Natural killer cell treated with Interleukin-12 subunit alpha and Interleukin-12 subunit beta and Interleukin-15 and Interleukin-18, amount 100 ng/mL, for 72 hours (primary cell): Measurements from ENCODE around the gene ARL9. TPM values are rescaled to one million over a fixed set of nuclear protein-coding genes. Genes with fewer than 3 reads are reported as not detected.
A peak's percentile ranks its signal among the peaks of the same experiment; 100 is the strongest.
"Not testable (repeated sequence)": the region's sequence is repeated elsewhere in the genome, so short reads cannot be mapped to it uniquely, and the experiment has no call there.

ENCODE experiments used
- ATAC-seq, 2 donors: fragments of 150-1000 bp; cut with Tn5 transposase in 1 of 2; sonication (Bioruptor Pico), chemical (Tn5 transposase) in 1 of 2; 2 replicates each; pipeline ENCODE4 v1.10.0; 2021
- DNase-seq: peaks from one replicate; pipeline ENCODE4 v3.0.0; 2022; ENCODE audit warnings: low spot score
- H3K27ac Mint-ChIP-seq, 2 donors: 1 replicate in 1 of 2; 2 replicates in 1 of 2; pipeline ENCODE4 v1.8.0; 2022; ENCODE audit warnings: mixed read lengths in 2 of 2, mild to moderate bottlenecking in 1 of 2, moderate library complexity in 1 of 2
- H3K27me3 Mint-ChIP-seq, 2 donors: 1 replicate in 1 of 2; 2 replicates in 1 of 2; pipeline ENCODE4 v1.8.0; 2022; ENCODE audit warnings: mixed read lengths in 2 of 2
- H3K36me3 Mint-ChIP-seq: one replicate; pipeline ENCODE4 v1.8.0; 2022; ENCODE audit warnings: mixed read lengths
- H3K4me1 Mint-ChIP-seq, 2 donors: 1 replicate in 1 of 2; 2 replicates in 1 of 2; pipeline ENCODE4 v1.8.0; 2022; ENCODE audit warnings: low read depth in 2 of 2, mixed read lengths in 2 of 2, mild to moderate bottlenecking in 1 of 2
- H3K4me3 Mint-ChIP-seq: one replicate; pipeline ENCODE4 v1.8.0; 2022; ENCODE audit warnings: mixed read lengths
- H3K9me3 Mint-ChIP-seq: 2 replicates; pipeline ENCODE4 v1.8.0; 2022; ENCODE audit warnings: mixed read lengths
- total RNA-seq, 2 donors: library from RNA; stranded (reverse); gene quantifications; one replicate each; pipeline ENCODE4 v1.2.3, GENCODE V29; 2022

The ARL9 gene, protein sequence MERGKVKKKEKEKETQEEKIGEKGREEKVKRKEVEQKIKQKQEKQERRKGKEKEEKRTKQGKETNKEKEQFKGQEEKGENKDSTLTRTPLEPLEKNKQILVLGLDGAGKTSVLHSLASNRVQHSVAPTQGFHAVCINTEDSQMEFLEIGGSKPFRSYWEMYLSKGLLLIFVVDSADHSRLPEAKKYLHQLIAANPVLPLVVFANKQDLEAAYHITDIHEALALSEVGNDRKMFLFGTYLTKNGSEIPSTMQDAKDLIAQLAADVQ
- total RNA-seq = not detected

DNA sequence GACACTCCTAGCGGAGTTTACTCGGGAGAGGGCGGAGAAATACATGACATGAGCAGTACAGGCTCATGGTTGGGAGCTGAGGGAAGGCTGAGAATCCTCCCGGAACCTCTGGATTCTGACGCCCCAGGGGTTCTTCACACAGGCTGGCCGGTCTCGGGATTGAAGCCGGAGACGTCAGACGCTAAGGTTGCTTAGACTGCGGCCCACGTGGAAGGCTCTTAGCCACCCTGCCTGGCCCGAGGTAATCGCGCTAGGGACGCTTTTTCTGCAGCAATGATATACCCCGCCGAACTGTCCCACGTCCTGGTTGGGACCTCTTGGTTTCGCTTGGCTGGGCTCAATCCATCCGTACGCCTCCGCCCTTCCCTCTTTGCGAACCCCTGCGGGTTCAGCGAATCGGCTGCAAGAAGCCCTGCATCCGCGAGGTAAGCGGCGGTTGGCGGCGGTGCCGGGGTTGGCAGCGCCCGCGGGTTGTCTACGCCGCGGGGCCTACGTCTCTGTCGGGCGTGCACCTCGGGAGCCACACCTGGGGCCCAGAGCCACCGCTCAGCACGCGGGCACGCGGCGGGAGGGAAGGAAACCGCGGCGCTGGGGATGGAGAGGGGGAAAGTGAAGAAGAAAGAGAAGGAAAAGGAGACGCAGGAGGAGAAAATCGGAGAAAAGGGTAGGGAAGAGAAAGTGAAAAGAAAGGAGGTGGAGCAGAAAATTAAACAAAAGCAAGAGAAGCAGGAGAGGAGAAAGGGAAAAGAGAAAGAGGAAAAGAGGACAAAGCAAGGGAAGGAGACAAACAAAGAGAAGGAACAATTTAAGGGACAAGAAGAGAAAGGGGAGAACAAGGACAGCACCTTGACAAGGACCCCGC lies at the start of gene ARL9:
TSS of gene ARL9 (plus strand) at position 523 of the 862 bp plus-strand sequence. CDS start at position 595, 72 bp downstream.
- peak; percentile 67 for DNase-seq
- Mint-ChIP-seq H3K27me3 (peaks cover 7 to 11% of the 10 kb centered on the region in 2 donors), H3K4me1 (peaks cover 12 to 14% of the 10 kb centered on the region in 2 donors), H3K36me3 (peaks cover 9% of the 10 kb centered on the region), H3K9me3 (no peaks in the 10 kb centered on the region), H3K4me3 (peak within 1 kb of the TSS; percentile 95), H3K27ac (peak within 1 kb of the TSS in 1 of 2 donors; percentile 34)
- peak; percentile 85 to 86 for ATAC-seq

DNA sequence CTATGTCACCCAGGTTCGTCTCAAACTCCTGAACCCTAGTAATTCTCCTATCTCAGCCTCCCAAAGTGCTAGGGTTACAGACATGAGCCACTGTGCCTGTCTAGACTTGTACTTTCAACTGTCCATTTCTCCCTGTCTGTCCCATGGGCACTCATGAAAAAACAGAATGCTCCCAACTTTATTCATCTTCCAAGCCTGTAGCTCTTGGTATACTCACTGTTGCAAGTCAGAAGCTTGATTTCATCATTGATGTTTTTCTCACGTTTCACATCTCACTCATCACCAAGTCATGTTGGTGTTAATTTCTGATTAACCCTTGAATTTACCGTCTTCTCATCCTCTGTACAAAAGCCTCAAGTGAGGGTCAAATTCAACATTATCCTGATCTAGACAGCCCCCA lies 45.5 kb upstream of the ARL9 start:
- Mint-ChIP-seq H3K9me3 (no peaks in the 10 kb centered on the region), H3K27ac (peak overlapping the region; percentile 10 to 58), H3K4me1 (peaks cover 13 to 16% of the 10 kb centered on the region in 2 donors), H3K36me3 (peaks cover 28% of the 10 kb centered on the region), H3K4me3 (no peak overlapping the region), H3K27me3 (no peaks in the 10 kb centered on the region)
- ATAC-seq (no peak), DNase-seq (no peak)

DNA sequence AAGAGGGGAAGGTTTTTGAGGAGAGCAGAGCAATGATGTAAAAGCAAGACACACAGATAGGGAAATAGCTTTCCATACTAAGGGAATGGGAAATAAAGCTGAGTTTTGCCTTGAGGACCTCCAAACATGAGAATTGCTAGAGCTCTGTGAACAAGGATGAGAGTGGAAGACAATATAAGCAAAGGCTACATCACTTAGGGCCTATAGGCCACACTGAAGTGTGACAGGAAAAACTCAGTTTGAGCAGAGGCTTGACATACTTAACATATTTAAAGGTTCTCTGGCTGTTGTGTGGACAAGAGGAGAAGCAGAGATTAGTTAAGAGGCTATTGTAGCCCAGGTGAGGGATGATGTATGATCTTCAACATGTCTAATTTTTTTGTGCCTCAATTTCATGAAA lies 43.4 kb upstream of the ARL9 start:
- DNase-seq (no peak), ATAC-seq (no peak)
- H3K36me3 Mint-ChIP-seq = peaks cover 18% of the 10 kb centered on the region
- no peak overlapping the region for H3K4me3 Mint-ChIP-seq
- H3K27ac Mint-ChIP-seq = no peak overlapping the region
- H3K4me1 Mint-ChIP-seq = peaks cover 25 to 36% of the 10 kb centered on the region in 2 donors
- H3K27me3 Mint-ChIP-seq = no peaks in the 10 kb centered on the region
- no peaks in the 10 kb centered on the region for H3K9me3 Mint-ChIP-seq

DNA sequence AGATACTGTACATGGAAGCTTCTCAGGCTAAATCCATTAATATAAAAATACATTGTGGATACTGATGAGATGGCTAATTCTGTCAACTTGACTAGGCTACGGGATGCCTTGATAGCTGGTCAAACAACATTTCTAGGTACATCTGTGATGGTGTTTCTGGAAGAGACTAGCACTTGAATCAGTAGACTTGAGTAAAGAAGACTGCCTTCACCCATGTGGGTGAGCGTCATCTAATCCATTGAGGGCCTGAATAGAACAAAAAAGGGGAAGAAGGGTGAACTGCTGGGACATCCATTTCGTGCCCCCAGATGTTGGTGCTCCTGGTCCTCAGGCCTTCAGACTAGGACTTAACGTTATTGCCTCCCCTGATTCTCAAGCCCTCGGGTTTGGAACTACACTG lies 41.9 kb upstream of the ARL9 start:
- Mint-ChIP-seq H3K4me3 (no peak overlapping the region), H3K4me1 (peaks cover 36 to 39% of the 10 kb centered on the region in 2 donors), H3K9me3 (no peaks in the 10 kb centered on the region), H3K36me3 (peaks cover 20% of the 10 kb centered on the region), H3K27ac (no peak overlapping the region), H3K27me3 (no peaks in the 10 kb centered on the region)
- no peak for DNase-seq
- ATAC-seq = no peak

DNA sequence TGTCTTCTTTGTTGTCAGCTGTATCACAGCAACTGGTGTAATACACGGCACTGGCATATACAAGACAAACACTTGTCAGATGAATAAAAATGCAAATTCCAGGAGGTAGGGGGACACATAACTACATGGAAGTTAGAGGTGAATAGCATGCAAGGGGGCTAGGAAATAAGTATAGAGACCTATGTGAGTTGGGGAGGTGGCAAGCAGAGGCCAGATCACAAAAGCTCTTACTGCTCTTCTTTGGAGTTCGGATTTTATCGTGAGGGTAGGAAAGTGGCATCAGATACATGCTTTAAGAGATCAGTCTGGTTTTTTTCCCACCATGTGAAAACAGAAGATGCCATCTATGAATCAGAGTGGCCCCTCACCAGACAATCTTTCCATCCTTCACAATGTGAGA lies 41.0 kb upstream of the ARL9 start:
- peaks cover 41 to 48% of the 10 kb centered on the region in 2 donors for H3K4me1 Mint-ChIP-seq
- peaks cover 23% of the 10 kb centered on the region for H3K36me3 Mint-ChIP-seq
- H3K27ac Mint-ChIP-seq = peak overlapping the region in 1 of 2 donors; percentile 12

DNA sequence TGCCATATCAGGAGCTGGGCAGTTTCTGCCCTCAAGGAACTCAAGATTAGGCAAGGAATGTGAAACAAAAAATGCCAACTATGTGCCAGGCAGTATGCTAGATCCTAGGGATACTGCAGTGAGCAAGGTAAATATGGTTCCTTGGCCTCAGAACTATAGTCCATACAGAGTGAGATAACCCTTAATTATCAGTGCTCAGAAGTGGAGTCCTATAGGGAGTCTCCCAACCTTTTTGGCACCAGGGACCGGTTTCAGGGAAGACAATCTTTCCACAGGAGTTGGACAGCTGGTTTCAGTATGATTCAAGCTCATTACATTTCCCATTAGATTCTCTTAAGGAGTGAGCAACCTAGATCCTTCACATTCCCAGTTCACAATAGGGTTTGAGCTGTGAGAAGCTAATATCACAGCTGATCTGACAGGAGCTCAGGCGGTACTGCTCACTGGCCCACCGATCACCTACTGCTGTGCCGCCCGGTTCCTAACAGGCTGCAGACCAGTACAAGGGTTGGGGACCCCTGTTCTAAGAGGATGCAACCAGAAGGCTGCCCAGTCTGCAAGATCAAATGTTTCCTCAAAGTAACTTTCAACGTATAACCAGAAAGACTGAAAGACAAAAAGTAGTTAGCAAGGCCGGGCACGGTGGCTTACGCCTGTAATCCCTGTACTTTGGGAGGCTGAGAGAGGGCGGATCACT lies 39.8 kb upstream of the ARL9 start:
- DNase-seq = no peak
- H3K27me3 Mint-ChIP-seq = no peaks in the 10 kb centered on the region
- H3K9me3 Mint-ChIP-seq = no peaks in the 10 kb centered on the region
- peak overlapping the region; percentile 96 to 99 for H3K27ac Mint-ChIP-seq
- H3K4me3 Mint-ChIP-seq = peak overlapping the region; percentile 100
- H3K4me1 Mint-ChIP-seq = peaks cover 40 to 48% of the 10 kb centered on the region in 2 donors
- ATAC-seq = no peak
- H3K36me3 Mint-ChIP-seq = peaks cover 20% of the 10 kb centered on the region

More for the DNA sequence above, 41.0 kb upstream of the ARL9 start:
- no peak for DNase-seq
- ATAC-seq = no peak
- no peaks in the 10 kb centered on the region for H3K27me3 Mint-ChIP-seq
- H3K4me3 Mint-ChIP-seq = peak overlapping the region; percentile 13
- H3K9me3 Mint-ChIP-seq = no peaks in the 10 kb centered on the region

DNA sequence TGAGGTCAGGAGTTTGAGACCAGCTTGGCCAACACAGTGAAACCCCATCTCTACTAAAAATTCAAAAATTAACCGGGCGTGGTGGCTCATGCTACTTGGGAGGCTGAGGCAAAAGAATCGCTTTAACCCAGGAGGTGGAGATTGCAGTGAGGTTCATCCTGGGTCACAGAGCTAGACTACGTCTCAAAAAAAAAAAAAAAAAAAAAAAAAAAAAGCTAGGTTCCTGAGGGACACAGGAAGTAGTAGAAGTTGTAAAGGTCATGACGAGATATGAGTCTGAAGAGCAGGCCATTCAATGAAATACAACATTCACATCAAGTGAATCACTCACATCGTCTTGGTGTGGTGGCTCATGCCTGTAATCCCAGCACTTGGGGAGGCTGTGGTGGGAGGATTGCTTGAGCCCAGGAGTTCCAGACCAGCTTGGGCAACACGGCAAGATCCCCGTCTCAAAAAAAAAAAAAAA lies 39.3 kb upstream of the ARL9 start:
- not testable (repeated sequence) for DNase-seq, H3K9me3 Mint-ChIP-seq, H3K27me3 Mint-ChIP-seq
- H3K4me3 Mint-ChIP-seq = peak overlapping the region; percentile 100
- peaks cover 40 to 48% of the 10 kb centered on the region in 2 donors for H3K4me1 Mint-ChIP-seq
- peak; percentile 40 to 56 for ATAC-seq
- peaks cover 20% of the 10 kb centered on the region for H3K36me3 Mint-ChIP-seq
- peak overlapping the region; percentile 96 to 99 for H3K27ac Mint-ChIP-seq

DNA sequence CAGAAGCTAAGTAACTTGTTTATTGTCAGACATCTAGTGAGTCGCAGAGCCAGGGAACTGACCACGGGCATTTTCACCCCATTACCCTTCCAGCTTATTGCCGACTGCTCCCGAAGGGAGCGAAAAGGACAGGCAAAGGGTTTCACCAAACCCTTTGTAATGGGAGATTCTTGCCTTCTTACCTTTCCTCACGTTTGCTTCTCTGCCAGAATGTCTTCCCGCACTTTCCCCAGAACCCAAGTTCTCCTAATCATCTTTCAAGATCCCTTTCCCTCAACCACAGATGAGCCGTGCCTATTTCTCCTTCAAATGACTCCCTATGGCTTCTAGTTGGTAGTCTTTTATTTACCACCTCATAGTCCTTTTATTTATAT lies 38.7 kb upstream of the ARL9 start:
- ATAC-seq (no peak), DNase-seq (no peak)
- Mint-ChIP-seq H3K27ac (peak overlapping the region; percentile 96 to 99), H3K4me3 (peak overlapping the region; percentile 100), H3K27me3 (no peaks in the 10 kb centered on the region), H3K9me3 (no peaks in the 10 kb centered on the region), H3K4me1 (peaks cover 38 to 48% of the 10 kb centered on the region in 2 donors), H3K36me3 (peaks cover 17% of the 10 kb centered on the region)

DNA sequence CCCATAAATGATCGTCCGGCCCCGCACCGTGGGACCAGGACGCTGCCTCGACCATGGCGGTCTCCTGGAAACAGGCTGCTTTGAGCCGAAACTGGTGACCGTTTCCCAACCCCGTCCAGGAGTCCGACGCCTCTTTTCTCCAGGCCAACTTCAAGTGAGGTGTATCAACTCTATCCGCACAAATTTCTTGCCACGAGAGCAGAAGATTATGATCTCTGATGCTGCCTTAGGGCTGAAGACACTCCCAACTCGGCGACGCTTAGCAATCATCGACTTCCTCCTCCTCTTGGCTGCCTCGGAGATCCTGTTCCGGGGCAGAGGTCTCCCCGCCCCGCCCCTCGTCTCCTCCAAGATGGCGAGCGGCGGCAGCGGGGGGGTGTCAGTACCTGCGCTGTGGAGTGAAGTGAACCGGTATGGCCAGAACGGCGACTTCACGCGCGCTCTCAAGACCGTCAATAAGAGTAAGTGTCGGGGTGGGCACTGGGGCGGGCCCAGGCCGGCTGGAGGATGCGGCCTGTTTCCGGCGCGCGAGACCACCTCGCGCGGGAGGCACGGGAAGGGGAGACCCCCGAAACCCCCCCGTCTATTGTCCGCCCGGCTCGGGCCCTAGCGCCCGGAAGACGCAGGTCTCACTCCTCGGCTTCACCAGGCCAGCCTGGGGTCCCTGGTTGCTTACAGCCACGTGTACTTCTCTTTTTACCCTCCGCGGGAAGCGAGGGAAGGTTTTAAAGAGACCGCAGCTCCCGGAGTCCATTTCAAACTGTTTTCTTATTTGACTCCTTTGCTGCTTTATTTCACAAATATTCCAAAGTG lies 38.1 kb upstream of the ARL9 start, which contains the start of gene SRP72:
TSS of gene SRP72 (plus strand) at position 334 of the 813 bp plus-strand sequence. CDS start at position 353, 19 bp downstream.
- peak; percentile 97 to 98 for ATAC-seq
- H3K27ac Mint-ChIP-seq = peak within 1 kb of the TSS; percentile 96 to 99
- peaks cover 13% of the 10 kb centered on the region for H3K36me3 Mint-ChIP-seq
- peak within 1 kb of the TSS; percentile 100 for H3K4me3 Mint-ChIP-seq
- peaks cover 35 to 48% of the 10 kb centered on the region in 2 donors for H3K4me1 Mint-ChIP-seq
- H3K27me3 Mint-ChIP-seq = no peaks in the 10 kb centered on the region
- no peaks in the 10 kb centered on the region for H3K9me3 Mint-ChIP-seq
- DNase-seq = peak; percentile 90

DNA sequence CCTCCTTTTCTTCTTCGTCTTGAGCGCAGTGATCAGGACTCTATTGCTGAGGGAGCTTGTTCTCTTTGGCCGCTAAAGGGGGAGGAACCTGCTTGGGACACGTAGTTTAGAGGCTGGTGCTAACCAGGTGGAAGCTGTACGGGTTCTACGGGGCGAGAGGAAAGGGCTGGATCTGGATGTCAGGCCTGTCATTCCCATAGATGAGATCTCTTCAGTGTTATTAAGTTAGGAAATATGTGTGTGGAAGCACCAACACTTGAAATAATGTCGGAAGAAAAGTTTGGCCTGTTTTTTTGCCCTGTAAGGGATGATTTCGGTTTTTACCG lies 37.5 kb upstream of the ARL9 start:
- H3K36me3 Mint-ChIP-seq = peaks cover 16% of the 10 kb centered on the region
- peak; percentile 65 to 66 for ATAC-seq
- H3K4me3 Mint-ChIP-seq = peak overlapping the region; percentile 100
- H3K9me3 Mint-ChIP-seq = no peaks in the 10 kb centered on the region
- no peaks in the 10 kb centered on the region for H3K27me3 Mint-ChIP-seq
- H3K27ac Mint-ChIP-seq = peak overlapping the region; percentile 96 to 99
- no peak for DNase-seq
- H3K4me1 Mint-ChIP-seq = peaks cover 35 to 48% of the 10 kb centered on the region in 2 donors

DNA sequence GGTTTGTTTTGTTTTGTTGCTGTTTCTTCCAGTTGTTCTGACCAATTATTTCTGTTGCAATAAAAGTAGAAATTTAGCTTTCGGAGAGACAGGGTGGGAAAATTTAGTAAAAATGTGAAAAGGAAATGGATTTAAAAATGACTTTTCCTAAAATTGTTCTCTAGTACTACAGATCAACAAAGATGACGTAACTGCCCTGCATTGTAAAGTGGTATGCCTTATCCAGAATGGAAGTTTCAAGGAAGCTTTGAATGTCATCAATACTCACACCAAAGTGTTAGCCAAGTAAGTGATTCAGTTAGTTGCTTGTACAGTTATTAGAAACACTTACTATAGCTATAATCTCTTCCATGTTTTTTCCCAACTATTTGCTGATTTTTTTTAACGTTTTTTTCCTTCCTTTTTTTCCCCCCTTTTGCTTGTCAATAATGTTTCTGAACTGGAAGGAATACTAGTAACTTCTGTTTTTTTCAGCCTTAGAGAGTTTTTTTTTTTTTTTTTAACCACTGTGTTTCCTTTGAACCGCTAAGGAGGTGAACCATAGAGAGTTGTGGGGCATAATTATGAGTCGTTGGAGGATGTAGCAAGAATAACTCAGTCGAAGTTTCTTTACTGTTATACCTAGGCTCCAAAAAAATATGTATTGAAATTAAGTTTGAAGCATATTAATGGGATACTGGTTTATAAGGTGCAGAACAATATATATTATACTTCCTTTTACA lies 35.9 kb upstream of the ARL9 start:
- no peaks in the 10 kb centered on the region for H3K9me3 Mint-ChIP-seq
- ATAC-seq (no peak), DNase-seq (no peak)
- peaks cover 32 to 41% of the 10 kb centered on the region in 2 donors for H3K4me1 Mint-ChIP-seq
- no peaks in the 10 kb centered on the region for H3K27me3 Mint-ChIP-seq
- peak overlapping the region; percentile 100 for H3K4me3 Mint-ChIP-seq
- peaks cover 16% of the 10 kb centered on the region for H3K36me3 Mint-ChIP-seq
- H3K27ac Mint-ChIP-seq = peak overlapping the region; percentile 71 to 99

DNA sequence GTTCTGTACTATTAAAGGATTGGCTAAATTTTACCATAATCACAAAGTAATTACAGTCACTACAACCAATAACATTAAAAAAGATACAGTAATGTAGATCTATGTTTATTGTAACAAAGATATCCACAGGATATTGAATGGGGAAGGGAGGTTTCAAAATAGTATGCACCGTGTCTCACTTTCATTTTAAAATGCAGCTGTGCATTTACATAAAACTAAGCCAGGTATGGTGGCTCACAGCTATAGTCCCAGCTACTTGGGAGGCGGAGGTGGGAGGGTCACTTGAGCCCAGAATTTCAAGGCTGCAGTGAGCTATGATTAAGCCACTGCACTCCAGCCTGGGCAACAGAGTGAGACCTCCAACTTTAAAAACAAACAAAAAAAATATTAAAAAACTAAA lies 29.7 kb upstream of the ARL9 start:
- DNase-seq (no peak), ATAC-seq (no peak)
- H3K9me3 Mint-ChIP-seq = no peaks in the 10 kb centered on the region
- H3K4me1 Mint-ChIP-seq = no peaks in the 10 kb centered on the region
- H3K36me3 Mint-ChIP-seq = peaks cover 23% of the 10 kb centered on the region
- H3K27me3 Mint-ChIP-seq = no peaks in the 10 kb centered on the region
- H3K27ac Mint-ChIP-seq = no peak overlapping the region
- H3K4me3 Mint-ChIP-seq = no peak overlapping the region
